Right lung (tissue), 10 donors: ENCODE results near the gene LRRC71. TPM values are rescaled to one million over a fixed set of nuclear protein-coding genes. Genes with fewer than 3 reads are reported as not detected.

Experiments
- DNase-seq, 2 donors: peaks; one replicate each; pipeline ENCODE4 v3.0.0-alpha.2; 2013
- long read RNA-seq, 8 donors: transcript quantifications; one replicate each; lab custom pipeline, GENCODE V29; 2026
- polyA plus RNA-seq, 5 donors: library from polyadenylated mRNA; unstranded; fragments of 120-200 nt; gene quantifications; one replicate each; pipeline versions ENCODE4 v1.2.1 to v1.2.3, GENCODE V29; 2013; ENCODE audit warnings: inconsistent platforms in 1 of 5, low replicate concordance in 1 of 5; ENCODE audit not compliant: insufficient read length in 5 of 5, insufficient read depth in 1 of 5

The LRRC71 gene
- polyA plus RNA-seq, result 1 to 10 TPM in 4 of 5 donors, under 1 TPM in 1; 0.81 to 5.6 (median 3.6) TPM
- long read RNA-seq, donor 1, partial matches to known transcripts, result 0 of 4 reads
- long read RNA-seq, donor 1, other reads (novel, unspliced or antisense), result 0 of 4 reads
- long read RNA-seq, donor 2, partial matches to known transcripts, result 0 of 1 reads
- long read RNA-seq, donor 2, other reads (novel, unspliced or antisense), result 0 of 1 reads
- long read RNA-seq, donor 3, partial matches to known transcripts, result 94 of 95 reads
- long read RNA-seq, donor 3, other reads (novel, unspliced or antisense), result 0 of 95 reads
- long read RNA-seq, donor 4, result 0 reads
- long read RNA-seq, donor 5, partial matches to known transcripts, result 69 of 69 reads
- long read RNA-seq, donor 5, other reads (novel, unspliced or antisense), result 0 of 69 reads
- long read RNA-seq, donor 6, partial matches to known transcripts, result 0 of 1 reads
- long read RNA-seq, donor 6, other reads (novel, unspliced or antisense), result 0 of 1 reads
- long read RNA-seq, donor 7, partial matches to known transcripts, result 29 of 30 reads
- long read RNA-seq, donor 7, other reads (novel, unspliced or antisense), result 0 of 30 reads
- long read RNA-seq, donor 8, result 0 reads

DNA sequence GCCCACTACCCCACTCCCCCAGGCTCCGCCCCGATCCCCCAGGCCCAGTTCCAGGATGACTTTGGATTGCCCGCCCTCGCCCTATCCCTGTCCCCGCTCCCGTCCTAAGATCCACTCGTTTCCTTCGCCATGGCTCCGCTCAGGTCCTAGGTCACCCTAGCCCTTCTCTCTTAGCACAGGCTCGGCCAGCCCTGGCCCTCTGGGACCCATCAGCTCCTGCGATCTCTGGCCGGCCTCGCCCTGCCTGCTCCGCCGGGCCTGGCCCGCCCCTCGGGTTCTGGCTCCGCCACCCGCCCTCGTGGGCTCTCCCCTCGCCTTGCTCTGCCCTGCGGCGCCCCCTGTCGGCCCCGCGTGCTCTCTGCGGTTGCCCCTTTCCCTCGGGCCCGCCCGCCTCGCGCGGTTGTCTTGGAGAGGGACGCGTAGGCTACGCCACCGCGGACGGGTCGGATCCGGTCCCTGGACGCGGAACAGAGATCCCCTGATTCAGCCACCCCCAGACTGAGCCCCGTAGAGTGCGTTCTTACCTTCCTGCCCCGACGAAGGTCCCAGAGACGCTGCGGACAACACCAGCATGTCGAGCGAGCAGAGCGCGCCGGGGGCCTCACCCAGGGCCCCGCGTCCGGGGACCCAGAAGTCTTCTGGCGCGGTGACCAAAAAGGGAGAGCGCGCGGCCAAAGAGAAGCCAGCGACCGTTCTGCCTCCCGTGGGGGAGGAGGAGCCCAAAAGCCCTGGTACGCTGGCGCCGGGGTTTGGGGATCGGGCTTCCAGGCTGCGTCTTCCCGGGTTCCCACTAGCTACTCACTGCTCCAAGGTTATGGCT lies at the start of gene LRRC71:
Gene LRRC71 (plus strand): TSS at position 400 of the 820 bp plus-strand sequence. CDS start 172 bp downstream, at position 572.
- DNase-seq, result peak; percentile 74 to 76

DNA sequence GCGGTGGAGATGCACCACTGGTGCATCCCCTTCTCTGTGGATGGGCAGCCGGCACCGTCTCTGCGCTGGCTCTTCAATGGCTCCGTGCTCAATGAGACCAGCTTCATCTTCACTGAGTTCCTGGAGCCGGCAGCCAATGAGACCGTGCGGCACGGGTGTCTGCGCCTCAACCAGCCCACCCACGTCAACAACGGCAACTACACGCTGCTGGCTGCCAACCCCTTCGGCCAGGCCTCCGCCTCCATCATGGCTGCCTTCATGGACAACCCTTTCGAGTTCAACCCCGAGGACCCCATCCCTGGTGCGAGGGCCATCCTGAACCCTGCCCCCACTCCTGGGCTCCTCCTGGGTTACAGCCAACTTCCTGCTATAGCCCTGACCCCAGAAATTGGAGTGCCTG lies 46.8 kb upstream of the LRRC71 start:
- DNase-seq, result no peak

DNA sequence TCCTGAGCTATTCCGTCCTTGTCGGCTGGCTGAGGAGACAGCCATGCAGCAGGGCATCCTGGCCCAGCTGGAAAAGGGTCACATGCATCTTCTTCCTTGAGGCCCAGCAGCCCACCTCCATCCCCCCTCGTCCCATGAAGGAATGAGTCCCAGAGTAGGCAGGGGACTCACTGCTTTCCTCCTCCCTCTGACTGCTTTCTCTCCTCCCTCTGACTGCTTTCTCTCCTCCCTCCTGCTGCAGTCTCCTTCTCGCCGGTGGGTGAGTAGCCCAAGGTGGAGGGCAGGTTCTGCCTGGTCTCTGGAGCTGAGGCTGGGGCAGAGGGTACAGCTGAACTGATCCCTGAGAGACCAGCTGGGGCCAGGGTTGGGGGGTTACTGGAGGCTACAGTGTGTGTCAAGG lies 46.3 kb upstream of the LRRC71 start:
- no peak for DNase-seq

DNA sequence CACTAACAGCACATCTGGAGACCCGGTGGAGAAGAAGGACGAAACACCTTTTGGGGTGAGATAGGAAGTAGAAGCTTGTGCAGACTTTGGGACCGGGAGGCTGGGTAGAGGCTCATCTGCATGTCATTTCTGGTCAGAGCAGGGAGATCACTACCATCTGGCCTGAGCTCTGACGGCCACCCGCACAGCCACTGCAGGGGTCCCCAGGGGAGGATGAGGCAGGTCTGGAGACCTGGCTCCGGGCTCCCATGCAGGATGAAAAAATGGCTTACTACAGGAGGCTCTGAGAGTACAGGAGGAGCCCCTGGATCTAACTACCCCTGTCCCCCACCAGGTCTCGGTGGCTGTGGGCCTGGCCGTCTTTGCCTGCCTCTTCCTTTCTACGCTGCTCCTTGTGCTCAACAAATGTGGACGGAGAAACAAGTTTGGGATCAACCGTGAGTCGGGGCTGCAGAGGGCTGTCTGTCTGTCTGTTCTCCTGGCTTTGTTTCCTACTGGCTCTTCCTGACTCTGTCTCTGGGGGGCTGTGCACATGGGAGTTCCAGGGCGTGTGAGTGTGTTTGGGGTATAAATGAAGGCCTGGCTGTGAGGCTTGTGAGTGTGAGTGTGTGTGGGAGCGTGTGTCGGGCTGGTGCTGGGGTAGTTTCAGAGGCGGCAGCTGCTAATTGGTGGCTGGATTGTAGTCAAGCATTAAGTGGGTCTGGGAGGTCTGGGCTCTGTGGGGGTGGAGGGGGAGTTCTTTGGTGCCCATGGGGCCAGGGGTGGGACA lies 45.7 kb upstream of the LRRC71 start:
- no peak for DNase-seq

DNA sequence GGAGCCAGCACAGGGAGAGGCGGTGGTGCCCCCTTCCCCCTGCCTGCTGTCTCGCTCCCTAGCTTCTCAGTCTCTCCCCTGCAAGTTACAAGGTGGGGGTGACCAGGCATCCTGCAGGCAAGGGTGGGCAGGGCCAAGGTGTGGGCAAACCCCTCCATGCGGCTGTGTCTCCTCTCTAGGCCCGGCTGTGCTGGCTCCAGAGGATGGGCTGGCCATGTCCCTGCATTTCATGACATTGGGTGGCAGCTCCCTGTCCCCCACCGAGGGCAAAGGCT lies 45.2 kb upstream of the LRRC71 start:
- DNase-seq, result no peak

DNA sequence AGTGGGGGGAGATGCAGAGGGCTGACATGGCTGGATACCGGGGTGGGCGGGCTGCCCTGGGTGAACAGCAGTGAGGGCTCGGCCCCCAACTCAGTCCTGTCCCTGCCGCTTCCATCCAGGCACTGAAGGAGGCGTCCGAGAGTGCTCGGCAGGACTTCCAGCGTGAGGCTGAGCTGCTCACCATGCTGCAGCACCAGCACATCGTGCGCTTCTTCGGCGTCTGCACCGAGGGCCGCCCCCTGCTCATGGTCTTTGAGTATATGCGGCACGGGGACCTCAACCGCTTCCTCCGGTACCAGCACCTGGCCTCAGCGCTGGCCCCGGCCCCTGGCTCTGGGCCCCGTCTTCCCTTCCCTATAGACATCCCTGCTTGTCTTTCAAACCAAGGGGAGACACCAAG lies 44.2 kb upstream of the LRRC71 start:
- no peak for DNase-seq

DNA sequence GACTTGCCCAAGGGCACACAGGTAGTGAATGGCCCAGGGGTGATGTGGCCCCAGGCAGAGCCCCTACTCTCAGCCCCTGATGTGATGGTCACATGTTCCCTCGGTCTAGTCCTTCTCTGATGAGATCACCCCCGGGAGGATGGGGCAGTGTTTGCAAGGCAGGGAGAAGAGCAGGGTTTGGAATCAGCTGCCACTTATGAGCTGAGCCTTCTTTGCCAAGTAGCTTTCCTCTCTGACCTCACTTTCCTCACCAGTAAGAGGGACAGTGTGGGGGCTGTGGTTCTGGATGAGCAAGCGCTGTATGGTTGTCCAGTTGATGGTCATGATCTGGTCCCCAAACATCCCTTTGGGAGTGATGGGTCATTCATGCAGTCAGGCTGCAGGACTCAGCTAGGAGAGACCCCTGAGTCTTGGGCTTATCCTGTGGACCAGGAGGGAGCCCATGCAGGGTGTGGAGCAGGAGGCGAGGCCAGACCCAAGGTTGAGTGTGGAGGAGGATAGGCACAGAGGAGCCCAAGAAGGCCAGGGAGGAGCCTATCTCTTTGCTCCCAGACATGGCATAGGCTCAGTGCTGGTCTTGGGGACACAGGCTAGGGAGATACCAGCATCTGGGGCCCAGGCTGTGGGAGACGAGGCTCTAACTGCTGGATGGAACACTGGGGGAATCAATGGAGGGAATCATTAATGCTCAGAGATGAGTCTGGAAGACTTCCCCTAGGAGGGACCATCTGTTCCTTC lies 42.8 kb upstream of the LRRC71 start:
- no peak for DNase-seq

DNA sequence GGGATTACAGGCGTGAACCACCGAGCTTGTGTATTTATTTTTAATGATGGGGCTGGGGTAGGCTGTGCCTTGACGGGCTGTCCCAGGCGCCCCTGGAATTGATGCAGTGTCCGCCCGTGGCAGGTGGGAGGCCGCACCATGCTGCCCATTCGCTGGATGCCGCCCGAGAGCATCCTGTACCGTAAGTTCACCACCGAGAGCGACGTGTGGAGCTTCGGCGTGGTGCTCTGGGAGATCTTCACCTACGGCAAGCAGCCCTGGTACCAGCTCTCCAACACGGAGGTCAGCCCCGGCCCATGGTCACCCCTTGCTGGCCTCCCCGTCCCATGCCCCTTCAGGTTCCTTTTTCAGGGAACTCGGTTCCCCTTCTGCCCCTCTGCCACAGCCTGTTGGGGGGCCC lies 40.6 kb upstream of the LRRC71 start:
- DNase-seq, result no peak

DNA sequence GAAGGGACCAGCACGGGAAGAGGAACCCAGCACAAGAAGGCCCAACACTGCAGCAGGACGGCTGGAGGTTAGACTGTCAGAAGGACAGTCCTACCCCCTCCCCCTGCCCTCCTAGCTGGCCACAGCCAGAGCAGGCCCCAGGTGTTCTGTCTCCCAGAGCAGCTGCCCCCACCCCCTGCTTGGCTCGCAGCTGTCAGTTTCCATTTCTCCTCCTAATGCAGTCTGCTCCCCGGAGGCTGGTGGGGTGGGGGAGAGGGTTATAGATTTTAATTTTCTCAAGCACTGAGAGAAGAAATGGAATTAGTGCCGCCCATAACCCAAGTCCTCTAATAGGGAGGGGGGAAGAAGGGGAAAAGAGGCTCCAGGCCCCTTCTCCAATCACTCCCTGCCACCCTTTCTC lies 40.0 kb upstream of the LRRC71 start:
- no peak for DNase-seq

DNA sequence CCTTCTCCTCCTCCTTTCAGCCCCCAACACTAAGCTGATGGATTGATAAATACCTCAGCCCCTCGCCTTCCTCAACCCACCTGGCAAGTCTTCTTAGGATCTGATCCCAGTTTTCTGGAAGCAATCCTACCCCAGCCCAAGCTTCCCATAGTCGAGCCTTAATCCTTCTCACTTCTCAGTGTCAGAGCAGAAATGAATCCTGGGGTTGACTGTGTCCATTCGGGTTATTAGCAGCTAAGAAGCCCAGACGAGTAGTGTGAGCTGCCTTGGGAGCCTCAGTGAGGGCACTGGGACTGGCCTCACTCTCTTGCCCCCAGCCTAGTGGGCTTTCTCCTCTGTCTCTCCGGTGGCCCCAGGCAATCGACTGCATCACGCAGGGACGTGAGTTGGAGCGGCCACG lies 39.3 kb upstream of the LRRC71 start:
- no peak for DNase-seq

DNA sequence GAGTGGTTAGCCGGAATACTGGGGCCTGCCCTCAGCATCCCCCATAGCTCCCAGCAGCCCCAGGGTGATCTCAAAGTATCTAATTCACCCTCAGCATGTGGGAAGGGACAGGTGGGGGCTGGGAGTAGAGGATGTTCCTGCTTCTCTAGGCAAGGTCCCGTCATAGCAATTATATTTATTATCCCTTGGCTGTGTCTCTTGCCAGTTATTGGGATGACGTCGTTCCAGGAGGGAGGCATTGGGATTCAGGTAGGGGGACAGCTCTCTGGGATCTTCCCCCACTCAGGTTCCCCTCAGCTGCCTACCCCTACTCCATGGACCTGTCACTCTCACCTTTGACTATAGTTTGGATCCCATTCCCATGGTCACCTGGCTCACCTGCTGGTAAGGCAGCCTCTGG lies 38.8 kb upstream of the LRRC71 start:
- DNase-seq, result no peak

DNA sequence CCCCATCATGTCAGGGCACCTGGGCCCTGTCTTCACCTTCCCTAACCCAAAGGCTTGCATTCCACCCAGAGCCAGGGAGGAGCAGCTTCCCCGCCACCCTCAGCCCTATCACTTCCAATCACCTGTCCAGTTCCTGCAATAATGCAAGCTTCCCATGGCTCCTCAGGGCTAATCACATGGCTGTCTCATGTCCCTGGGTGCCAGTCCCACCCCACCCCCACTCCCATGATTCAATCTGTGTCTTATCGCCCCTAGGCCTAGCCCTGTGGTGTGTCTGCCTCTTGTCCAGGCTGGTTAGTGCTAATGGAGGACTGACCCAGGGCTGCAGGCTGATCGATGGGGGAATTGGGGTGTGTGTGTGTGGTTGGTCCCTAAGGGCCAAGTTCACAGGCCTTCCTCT lies 37.9 kb upstream of the LRRC71 start:
- no peak for DNase-seq

DNA sequence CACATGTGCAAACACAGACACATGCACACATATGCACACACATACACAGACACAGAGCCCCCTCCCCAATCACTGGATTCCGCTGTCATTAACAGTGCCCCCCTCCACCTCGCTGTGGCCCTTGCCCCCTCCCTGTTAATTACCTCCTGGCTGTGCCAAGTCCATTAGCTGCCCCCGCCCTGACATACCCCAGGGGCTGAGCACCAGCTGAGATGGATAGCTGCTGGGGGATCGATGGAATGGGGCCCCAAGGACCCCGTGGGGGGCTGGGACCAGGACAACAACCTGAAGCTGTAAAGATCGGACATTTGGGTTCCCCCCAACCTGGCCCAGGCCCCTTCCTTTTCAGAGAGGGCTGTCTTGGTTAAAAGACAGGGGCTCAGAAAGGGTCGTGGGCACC lies 36.5 kb upstream of the LRRC71 start:
- no peak for DNase-seq

DNA sequence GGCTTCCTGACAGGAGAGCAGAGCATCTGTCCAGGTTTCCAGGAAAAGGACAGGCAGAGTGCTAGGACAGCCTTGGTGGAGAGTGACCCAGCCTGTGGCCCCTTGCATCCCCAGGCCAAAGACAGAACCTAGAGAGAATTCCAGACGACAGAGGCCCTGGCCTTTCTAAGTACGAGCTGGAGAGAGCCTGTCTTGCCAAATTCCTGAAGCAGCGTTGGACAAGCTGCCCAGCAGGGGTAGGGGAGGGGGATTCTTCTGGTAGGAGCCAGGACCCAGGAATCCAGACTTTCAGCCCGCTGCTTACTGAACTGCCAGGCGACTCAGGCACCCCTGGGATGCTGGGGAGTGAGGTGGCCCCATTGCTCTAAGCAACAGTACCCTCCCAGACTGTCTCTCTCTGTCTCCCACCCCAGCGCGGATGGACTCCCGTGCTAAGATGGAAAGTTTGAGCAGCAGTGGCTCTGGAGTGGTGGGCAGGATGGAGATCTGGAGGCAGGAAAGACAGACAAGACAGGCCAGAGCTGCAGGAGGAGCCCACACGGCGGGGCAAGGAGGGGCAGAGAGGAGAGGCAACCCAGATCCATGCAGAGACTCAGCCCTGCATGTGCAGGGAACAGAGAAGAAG lies 35.8 kb upstream of the LRRC71 start:
- DNase-seq, result no peak

DNA sequence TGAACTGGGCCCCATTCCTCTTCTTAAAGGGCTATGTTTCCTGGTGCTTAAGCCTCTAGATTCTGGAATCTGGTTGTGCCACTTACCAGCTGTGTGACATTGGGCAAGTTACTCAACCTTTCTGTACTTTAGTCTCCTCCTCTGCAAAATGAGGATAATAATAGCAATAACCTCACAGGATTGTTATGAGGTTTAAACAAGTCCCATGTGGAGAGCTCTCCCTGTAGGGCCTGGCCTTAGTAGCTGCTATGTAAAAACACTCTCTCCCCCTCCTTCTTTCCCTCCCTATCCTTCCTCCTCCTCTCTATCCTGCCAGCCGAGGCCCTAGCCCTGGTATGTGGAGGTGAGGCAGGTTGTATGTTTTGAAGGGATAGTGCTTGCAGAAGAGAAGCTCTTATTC lies 35.1 kb upstream of the LRRC71 start:
- DNase-seq, result no peak

DNA sequence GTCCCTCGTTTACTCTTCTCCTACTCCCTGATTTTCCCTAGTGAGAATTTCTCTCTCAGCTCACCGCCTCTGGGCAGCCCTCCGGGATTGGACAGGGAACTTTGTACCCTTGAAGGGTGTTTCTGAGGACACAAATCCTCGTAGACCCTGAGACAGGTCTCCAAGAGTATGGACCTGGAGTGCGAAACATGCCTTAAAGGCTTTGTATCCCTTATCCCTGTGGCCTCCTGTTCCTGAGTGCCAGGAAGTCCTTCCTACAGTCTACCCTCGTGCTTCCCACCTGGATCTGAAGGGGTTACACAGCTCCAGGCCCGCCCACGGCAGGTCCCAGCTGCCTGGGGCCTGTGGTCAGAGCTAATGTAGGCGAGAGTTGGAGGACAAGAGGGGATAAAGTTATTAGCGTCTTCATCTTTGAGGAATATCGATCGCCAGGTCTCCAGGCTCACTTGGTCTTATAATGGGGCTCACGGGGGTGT lies 34.5 kb upstream of the LRRC71 start:
- no peak for DNase-seq

DNA sequence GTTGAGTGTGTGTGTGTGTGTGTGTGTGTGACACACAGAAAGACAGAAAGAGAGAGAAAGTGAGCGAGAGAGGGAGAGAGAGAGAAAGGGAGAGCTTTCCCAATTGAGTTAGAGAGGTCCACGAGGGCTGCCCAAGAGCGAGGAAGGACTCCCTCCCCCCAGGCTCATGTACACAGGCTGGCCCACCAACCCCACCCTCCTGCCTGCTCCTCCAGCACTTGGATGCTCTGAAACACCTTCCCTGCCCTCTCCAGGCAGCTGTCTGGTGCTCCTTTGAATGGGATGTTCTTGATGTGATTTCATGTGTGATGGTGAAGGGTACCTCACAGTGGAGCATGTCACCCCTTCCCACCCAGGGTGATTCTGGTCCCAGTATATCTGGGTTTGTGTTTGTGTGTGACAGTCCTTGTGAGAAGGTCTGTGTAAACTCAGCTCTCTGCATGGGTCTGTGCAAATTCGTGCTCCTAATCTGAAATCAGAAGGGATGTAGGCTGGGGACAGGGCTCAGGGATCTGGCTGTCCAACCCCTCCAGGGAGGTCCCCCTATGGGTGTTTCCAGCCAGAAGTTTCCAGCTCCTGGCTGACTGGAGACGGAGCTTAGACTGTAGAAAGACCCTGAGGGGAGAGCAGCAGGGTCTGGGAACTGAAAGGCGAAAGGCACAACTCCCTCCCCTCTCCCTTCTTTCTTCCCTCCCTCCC lies 33.7 kb upstream of the LRRC71 start:
- no peak for DNase-seq

DNA sequence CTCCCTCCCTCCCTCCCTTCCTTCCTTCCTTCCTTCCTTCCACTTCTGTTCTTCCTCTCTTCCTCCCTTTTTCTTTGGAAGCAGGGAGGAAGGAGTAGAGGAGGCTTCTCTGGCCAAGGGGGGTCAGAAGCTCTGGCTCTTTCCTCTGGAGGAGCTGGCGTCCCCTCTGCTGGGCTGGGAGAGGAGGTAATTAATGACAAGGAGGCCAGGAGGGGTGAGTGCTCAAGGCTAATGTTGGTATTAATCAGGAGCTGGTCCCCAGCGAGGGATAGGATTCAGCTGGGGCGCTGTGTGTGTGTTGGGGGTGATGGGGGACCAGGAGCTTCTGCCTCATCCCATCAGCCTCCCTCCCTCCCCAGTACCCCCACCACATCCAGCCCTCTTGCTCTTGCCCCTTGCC lies 33.1 kb upstream of the LRRC71 start:
- no peak for DNase-seq

DNA sequence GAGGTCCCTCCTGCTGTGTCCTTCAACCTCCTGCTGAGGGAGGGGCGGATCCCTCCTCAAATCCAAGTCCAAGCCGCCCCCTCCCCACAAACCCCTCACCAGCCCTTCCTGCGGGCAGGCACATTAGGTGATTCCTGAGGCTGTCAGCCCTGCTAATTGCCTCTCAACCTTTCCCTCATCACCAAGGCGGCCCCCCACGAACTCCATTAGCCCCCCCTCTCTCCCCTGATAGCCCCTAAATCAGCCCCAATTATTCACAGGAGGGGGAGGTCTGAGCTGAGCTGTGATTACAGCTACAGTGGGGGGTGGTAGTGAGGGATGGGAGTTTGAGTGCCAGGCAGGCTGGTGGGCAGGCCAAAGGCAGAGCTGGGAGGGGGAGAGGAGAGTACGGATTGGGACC lies 32.7 kb upstream of the LRRC71 start:
- DNase-seq, result no peak
